ENCODE data around the gene BTBD6.
"Not testable (repeated sequence)": the region's sequence is repeated elsewhere in the genome, so short reads cannot be mapped to it uniquely, and the experiment has no call there.

Gene BTBD6

DNA sequence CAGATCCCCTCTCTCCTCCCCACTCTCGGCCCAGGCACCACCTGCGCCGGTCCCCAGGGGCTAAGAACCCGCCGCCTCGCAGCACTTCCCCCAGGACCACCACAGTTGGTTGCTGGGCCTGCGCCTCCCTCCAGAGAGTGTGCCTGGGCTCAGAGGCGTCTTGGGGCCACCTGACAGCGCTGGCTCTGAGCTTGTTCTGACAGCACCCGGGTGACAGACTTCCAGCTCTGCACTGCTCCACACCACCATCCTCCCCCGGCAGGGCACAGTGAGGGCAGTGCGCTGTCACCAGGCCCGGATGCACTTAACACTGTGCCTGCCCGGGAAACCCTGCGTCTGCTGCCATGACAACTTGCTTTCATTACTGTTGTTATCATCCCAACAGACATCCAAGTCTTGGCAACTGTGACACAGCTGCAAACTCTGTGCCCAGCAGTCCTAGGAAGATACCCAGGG is 45.8 kb downstream of the BTBD6 start:
- DNase-seq (ENCODE audit: low spot score): peak; percentile 86

DNA sequence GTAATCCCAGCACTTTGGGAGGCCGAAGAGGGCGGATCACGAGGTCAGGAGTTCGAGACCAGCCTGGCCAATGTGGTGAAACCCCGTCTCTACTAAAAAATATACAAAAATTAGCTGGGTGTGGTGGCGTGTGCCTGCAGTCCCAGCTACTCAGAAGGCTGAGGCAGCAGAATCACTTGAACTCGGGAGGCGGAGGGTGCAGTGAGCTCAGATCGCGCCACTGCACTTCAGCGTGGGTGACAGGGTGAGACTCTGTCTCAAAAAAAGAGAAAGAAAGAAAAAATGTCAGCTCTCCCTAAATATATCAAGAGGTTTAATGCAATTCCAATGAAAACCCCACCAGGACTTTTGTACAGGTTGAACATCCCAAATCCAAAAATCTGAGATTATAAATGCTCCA is 49.0 kb downstream of the BTBD6 start:
- DNase-seq (ENCODE audit: low spot score): not testable (repeated sequence)

DNA sequence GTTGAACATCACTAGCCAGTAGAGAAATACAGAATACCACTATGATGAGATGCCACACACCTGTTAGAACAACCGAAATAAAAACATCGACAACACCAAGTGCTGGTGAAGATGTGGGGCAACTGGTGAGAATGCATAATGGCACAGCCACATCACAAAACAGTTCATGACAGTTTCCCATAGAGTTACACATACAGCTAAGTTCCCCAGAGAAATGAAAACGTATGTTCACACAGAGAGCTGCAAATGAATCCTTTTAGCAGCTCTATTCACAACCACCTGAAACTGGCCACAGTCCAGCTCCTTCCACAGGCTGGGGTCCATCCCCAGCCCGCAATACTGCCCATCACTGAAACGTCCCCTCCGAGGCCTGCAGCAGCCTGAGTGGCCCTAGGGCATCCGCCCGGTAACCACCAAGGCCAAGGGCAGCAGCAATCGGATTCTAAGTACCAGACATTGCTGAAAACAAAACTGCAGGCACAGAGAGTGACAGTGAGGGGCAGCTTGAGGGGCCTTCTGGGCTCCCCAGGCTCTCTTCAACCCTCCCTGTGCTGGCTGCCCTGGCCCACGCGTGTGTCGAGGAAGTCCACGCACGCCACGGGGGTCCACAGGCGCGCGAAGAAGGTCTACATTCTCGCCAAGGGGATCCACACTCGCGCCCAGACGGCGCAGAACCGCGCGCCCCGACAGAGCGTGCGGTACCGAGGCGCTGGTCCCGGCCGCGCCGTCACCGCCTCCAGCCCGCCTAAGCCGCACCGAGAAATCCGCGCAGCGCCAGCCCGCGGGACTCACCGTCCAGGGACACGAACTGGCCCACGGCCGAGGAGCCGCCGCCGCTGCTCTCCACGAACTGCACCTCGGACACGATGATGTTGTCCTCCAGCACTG is 51.6 kb downstream of the BTBD6 start:
- no peak for DNase-seq (ENCODE audit: low spot score)

Data from kidney capillary endothelial cell (primary cell).